HEK293 (cell line): Measurements from ENCODE around the gene PKP3.

ENCODE experiments used
- CTCF ChIA-PET: fragments of 350-600 bp; formaldehyde crosslinking; extraction: SDS; loops from one replicate; lab custom pipeline; 2021; ENCODE audit warnings: antibody characterized with exemption; lab: Yijun Ruan, JAX
- POLR2A ChIA-PET: fragments of 300-600 bp; formaldehyde crosslinking; extraction: SDS; loops from one replicate; lab custom pipeline; 2020; ENCODE audit warnings: antibody characterized with exemption, inconsistent platforms; lab: Yijun Ruan, JAX
- H3K27ac ChIP-seq: fragments of 200-500 bp; sonication (Bioruptor generic); 2 replicates; pipeline ENCODE4 v1.5.1; 2014; ENCODE audit warnings: low read depth, low read length, control low read depth, inconsistent platforms; ENCODE audit errors: extremely low read depth
- H3K36me3 ChIP-seq, 2 experiments: fragments of 200-500 bp in 1 of 2; sonication (Bioruptor generic) in 1 of 2; 1 replicate in 1 of 2; 2 replicates in 1 of 2; pipeline ENCODE4 v1.5.1; 2014 to 2017; ENCODE audit warnings: inconsistent platforms in 2 of 2, low read length in 2 of 2; ENCODE audit not compliant: control insufficient read depth in 2 of 2, insufficient read depth in 1 of 2
- H3K4me1 ChIP-seq: fragments of 200-500 bp; sonication (Bioruptor generic); 2 replicates; pipeline ENCODE4 v1.5.1; 2014; ENCODE audit warnings: mild to moderate bottlenecking, low read length, inconsistent platforms; ENCODE audit not compliant: control insufficient read depth, insufficient read depth
- H3K4me3 ChIP-seq: 2 replicates; pipeline ENCODE4 v1.5.1; 2011; ENCODE audit warnings: low read depth, mild to moderate bottlenecking, control low read depth, low read length, moderate library complexity
- H3K9me3 ChIP-seq: fragments of 200-500 bp; sonication (Bioruptor generic); 2 replicates; pipeline ENCODE4 v1.5.1; 2014; ENCODE audit warnings: low read depth, low read length, inconsistent platforms; ENCODE audit not compliant: control insufficient read depth, insufficient read depth
- AEBP2 ChIP-seq: fragments of 450-650 bp; formaldehyde crosslinking; IDR thresholded peaks from 2 replicates; pipeline ENCODE4 v1.5.1; 2016; ENCODE audit warnings: missing biosample characterization, missing genetic modification characterization, borderline replicate concordance
- ELK4 ChIP-seq: IDR thresholded peaks from 2 replicates; pipeline ENCODE4 v1.6.1; 2011; ENCODE audit warnings: mild to moderate bottlenecking, low read depth, low read length, borderline replicate concordance
- HOXC10 ChIP-seq: sonication (generic); formaldehyde crosslinking; IDR thresholded peaks from 2 replicates; pipeline ENCODE4 v1.8.1; 2023; ENCODE audit warnings: mild to moderate bottlenecking, missing genetic modification reagents
- KLF1 ChIP-seq: fragments of 450-650 bp; formaldehyde crosslinking; IDR thresholded peaks from 2 replicates; pipeline ENCODE4 v1.5.1; 2016; ENCODE audit warnings: missing biosample characterization, missing genetic modification characterization
- SETDB1 ChIP-seq: IDR thresholded peaks from one replicate; pipeline ENCODE4 v1.6.1; 2017; ENCODE audit warnings: mild to moderate bottlenecking, low read length, moderate library complexity, mixed read lengths; ENCODE audit not compliant: insufficient read length
- TRIM28 ChIP-seq: IDR thresholded peaks from 2 replicates; pipeline ENCODE4 v1.6.1; 2011; ENCODE audit warnings: low read length, control low read depth, borderline replicate concordance
- ZBTB17 ChIP-seq: fragments of 450-650 bp; formaldehyde crosslinking; IDR thresholded peaks from 2 replicates; pipeline ENCODE4 v1.5.1; 2016; ENCODE audit warnings: missing biosample characterization, missing genetic modification characterization
- ZNF112 ChIP-seq: fragments of 450-650 bp; formaldehyde crosslinking; IDR thresholded peaks from 2 replicates; pipeline ENCODE4 v1.5.0; 2017; ENCODE audit warnings: missing biosample characterization, missing genetic modification characterization
- ZNF114 ChIP-seq: fragments of 450-650 bp; formaldehyde crosslinking; IDR thresholded peaks from 2 replicates; pipeline ENCODE4 v1.5.0; 2017; ENCODE audit warnings: missing biosample characterization, missing genetic modification characterization
- ZNF148 ChIP-seq: fragments of 450-650 bp; formaldehyde crosslinking; IDR thresholded peaks from 2 replicates; pipeline ENCODE4 v1.5.0; 2017; ENCODE audit warnings: missing biosample characterization, missing genetic modification characterization, borderline replicate concordance
- ZNF18 ChIP-seq: fragments of 450-650 bp; formaldehyde crosslinking; IDR thresholded peaks from 2 replicates; pipeline ENCODE4 v1.5.1; 2016; ENCODE audit warnings: missing biosample characterization, missing genetic modification characterization
- ZNF184 ChIP-seq: fragments of 450-650 bp; IDR thresholded peaks from 2 replicates; pipeline ENCODE4 v1.5.1; 2018; ENCODE audit warnings: missing biosample characterization, mild to moderate bottlenecking, missing genetic modification characterization
- ZNF2 ChIP-seq: fragments of 450-650 bp; formaldehyde crosslinking; IDR thresholded peaks from 2 replicates; pipeline ENCODE4 v1.5.1; 2016; ENCODE audit warnings: missing biosample characterization, missing genetic modification characterization
- ZNF521 ChIP-seq: fragments of 450-650 bp; formaldehyde crosslinking; IDR thresholded peaks from 2 replicates; pipeline ENCODE4 v1.5.1; 2017; ENCODE audit warnings: missing biosample characterization, mild to moderate bottlenecking, missing genetic modification characterization
- ZNF561 ChIP-seq: fragments of 450-650 bp; IDR thresholded peaks from 2 replicates; pipeline ENCODE4 v1.5.1; 2018; ENCODE audit warnings: missing biosample characterization, missing genetic modification characterization, borderline replicate concordance
- ZNF660 ChIP-seq: fragments of 450-650 bp; IDR thresholded peaks from 2 replicates; pipeline ENCODE4 v1.5.1; 2018; ENCODE audit warnings: missing biosample characterization, mild to moderate bottlenecking, missing genetic modification characterization
- ZNF704 ChIP-seq: fragments of 450-650 bp; formaldehyde crosslinking; IDR thresholded peaks from 2 replicates; pipeline ENCODE4 v1.5.1; 2016; ENCODE audit warnings: missing biosample characterization, missing genetic modification characterization
- ZSCAN5A ChIP-seq: fragments of 450-650 bp; formaldehyde crosslinking; IDR thresholded peaks from 2 replicates; pipeline ENCODE4 v1.5.1; 2016; ENCODE audit warnings: missing biosample characterization, missing genetic modification characterization

PKP3 gene

GRCh38 chr11:359181-359714, 34.8 kb upstream of the PKP3 start:
- H3K9me3 ChIP-seq = no peaks in the 10 kb centered on the region
- CTCF ChIA-PET = interaction anchor here (0.5 to 1.3 kb wide), 2 partner anchors 54 to 124 kb away, joined by 3 to 6 read pairs; no protein-coding TSS in a partner anchor
- H3K27ac ChIP-seq = no peak overlapping the region
- no peaks in the 10 kb centered on the region for H3K36me3 ChIP-seq
- no peak for TF ChIP-seq ZNF148 (tag by site-specific recombination)
- TF ChIP-seq ZNF521 (tag by site-specific recombination) = no peak
- no peak for TF ChIP-seq ZBTB17 (tag by site-specific recombination)
- no peak for TF ChIP-seq TRIM28
- TF ChIP-seq SETDB1 = no peak
- no peak for TF ChIP-seq ZNF704
- TF ChIP-seq ZNF18 (tag by site-specific recombination) = no peak
- TF ChIP-seq AEBP2 = no peak
- TF ChIP-seq KLF1 (tag by site-specific recombination) = no peak
- TF ChIP-seq ZSCAN5A (tag by site-specific recombination) = no peak
- TF ChIP-seq HOXC10 = no peak
- no peak for TF ChIP-seq ZNF660 (tag by site-specific recombination)
- TF ChIP-seq ELK4 = no peak
- TF ChIP-seq ZNF114 = no peak
- no peak for TF ChIP-seq ZNF184 (tag by site-specific recombination)
- no peak for TF ChIP-seq ZNF112
- no peak for TF ChIP-seq ZNF561 (tag by site-specific recombination)
- no peak for TF ChIP-seq ZNF2
- POLR2A ChIA-PET = no interaction called here
- H3K4me3 ChIP-seq = no peak overlapping the region
- no peaks in the 10 kb centered on the region for H3K4me1 ChIP-seq
